LHCN-M2 (cell line): ENCODE measurements around the gene IGFL3. TPM values are rescaled to one million over a fixed set of nuclear protein-coding genes. Genes with fewer than 3 reads are reported as not detected.
"Not testable (repeated sequence)": the region's sequence is repeated elsewhere in the genome, so short reads cannot be mapped to it uniquely, and the experiment has no call there.

Experiments used
- DNase-seq: peaks from one replicate; pipeline ENCODE4 v3.0.0-alpha.2; 2012; ENCODE audit warnings: low read depth
- polyA plus RNA-seq: library from polyadenylated mRNA; unstranded; fragments of >200 nt; gene quantifications from one replicate; pipeline ENCODE4 v1.2.1, GENCODE V29; 2012; ENCODE audit warnings: missing spikeins
- total RNA-seq: library from RNA; depleted of rRNA; stranded (reverse); fragments of >200 nt; gene quantifications from 2 replicates; pipeline ENCODE4 v1.2.3, GENCODE V29; 2014; rRNA removed

The IGFL3 gene
- total RNA-seq, result 0.40 TPM in 1 of 2 replicates, not detected in the other
- not detected for polyA plus RNA-seq

DNA sequence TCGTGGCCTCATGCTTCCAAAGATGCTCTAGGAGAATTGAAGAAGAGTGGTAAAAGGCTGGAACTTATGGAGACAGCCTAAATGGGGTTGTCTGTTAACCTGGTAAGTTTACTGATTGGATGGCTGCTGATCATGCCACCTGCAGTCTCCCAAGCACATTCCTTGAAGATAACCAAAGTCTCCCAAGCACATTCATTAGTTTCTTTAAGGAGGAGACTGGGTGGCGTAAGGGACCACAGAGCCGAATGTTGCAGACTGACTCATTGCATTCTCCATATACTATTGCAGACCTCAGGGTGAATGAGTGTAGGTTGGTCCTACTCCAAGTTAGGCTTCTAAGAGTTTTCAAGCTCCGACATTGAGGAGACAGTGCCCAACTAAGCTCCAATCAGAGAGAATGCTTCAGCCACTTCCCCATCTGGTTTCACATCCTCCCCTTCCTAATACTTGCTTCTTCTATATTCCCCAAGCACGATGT lies at the start of gene IGFL3:
Gene IGFL3 (minus strand): TSS at position 51 of the 478 bp plus-strand sequence. CDS start 39 bp downstream, at position 12.
- no peak for DNase-seq

DNA sequence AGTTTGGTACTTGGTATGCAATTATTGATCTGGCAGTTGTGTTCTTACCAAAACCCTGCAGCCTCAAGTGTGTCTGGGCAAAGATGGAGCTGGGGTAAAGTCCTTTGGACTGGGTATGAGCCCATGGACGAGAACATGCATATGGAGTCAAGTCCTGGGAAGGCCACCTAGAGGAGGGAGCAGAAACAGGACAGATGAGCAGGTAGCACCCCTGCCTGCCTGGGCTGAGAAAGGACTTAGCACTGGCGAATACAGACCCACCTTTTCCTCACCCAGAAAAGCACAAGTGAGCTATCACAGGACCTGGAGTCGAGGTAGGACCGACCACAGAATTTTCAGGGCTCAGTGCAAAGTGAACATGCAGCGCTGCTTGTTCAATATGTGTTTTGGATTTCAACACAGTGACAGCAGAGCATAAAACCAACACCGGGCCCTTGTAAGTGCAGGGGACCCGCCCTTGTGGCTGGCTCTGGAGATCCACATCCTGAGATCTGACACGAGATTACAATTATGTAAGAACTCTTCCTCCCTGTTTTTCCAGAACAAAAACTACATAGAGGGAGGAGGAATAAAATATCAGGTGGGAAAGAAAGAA lies 49.5 kb upstream of the IGFL3 start:
- no peak for DNase-seq

DNA sequence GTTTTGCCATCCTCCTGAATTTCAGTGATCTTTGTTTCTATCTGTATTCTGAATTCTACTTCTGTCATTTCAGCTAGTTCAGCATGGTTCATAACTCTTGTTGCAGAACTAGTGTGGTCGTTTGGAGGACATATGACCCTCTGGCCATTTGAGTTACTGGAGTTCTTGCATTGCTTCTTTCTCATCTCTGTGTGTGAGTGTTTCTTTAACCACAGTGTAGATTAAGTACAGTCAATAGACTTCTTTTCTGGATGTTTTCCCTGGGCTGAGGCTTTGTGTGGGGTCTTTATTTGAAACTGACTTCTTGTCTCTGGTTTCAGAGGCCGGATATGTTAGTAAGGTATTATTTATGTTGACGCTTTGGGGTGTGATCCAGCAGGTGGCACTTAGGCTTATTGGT lies 38.2 kb upstream of the IGFL3 start:
- DNase-seq, result no peak

DNA sequence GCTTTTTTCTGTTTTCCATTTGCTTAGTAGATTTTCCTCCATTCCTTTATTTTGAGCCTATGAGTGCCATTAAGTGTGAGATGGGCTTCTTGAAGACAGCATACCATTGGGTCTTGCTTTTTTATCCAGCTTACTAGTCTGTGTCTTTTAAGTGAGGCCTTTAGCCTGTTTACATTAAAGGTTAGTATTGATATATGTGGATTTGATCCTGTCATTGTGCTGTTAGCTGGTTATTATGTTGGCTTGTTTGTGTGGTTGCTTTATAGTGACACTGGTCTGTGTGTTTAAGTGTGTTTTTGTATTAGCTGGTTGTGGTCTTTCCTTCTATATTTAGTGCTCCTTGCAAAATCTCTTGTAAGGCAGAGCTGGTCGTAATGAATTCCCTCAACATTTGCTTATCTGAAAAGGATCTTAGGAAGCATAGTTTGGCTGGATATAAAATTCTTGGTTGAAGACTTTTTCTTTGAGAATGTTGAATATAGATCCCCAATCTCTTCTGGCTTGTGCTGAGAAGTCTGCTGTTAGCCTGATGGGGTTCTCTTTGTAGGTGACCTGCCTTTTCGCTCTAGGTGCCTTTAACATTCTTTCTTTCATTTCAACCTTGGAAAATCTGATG lies 37.3 kb upstream of the IGFL3 start:
- DNase-seq, result not testable (repeated sequence)

DNA sequence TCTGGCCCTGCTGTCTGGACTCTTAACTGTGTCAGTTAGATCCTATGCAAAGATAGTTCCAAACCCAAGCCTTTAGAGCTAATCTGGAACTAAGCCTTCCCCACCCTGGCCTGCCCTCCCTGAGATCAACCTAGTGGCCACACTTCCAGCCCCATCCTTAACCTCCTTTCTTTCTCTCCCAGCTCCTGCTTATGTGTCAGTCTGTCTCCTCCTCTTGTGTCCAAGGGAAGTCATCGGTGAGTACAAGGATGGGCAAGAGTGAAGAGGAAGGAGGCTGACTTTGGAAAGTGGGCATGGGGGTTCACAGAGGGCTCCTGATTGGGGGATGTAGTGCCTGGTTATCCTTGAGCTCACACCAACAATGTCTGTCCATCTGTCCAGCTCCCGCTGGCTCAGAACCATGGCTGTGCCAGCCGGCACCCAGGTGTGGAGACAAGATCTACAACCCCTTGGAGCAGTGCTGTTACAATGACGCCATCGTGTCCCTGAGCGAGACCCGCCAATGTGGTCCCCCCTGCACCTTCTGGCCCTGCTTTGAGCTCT lies 35.8 kb upstream of the IGFL3 start:
- DNase-seq, result no peak

DNA sequence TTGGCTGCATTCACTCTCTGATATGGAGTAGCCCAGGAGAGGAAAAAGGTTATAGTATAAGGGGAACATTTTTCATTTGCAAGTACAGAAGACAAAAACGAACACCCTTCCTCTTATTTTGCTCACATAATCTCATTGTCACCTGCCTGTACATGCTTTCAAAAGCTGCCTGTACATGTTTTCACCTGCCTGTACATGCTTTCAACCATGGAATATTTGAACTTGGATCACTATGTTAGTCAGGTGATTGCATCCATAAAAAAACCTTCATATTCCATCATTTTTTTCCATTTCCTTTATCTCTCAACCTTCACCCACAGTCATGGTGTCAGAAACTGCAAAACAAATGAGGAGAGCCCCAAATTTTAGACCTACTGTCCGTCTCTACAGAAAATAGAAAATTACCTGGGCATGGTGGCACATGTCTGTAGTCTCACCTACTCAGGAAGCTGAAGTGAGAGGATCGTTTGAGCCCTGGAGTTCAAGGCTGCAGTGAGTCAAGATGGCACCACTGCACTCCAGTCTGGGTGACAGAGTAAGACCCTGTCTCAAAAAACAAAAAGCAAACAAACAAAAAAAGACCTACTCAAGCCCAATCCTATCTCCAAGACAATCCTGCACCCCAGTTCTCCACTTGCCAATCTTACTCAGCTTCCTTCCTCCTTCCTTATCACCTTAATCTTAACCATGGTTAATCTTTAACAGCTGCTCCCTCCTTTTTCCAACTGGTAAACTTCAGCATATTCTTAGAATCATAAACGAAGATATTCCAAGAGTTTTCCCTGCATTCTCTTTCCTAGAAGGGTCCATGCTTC lies 35.1 kb upstream of the IGFL3 start:
- no peak for DNase-seq

DNA sequence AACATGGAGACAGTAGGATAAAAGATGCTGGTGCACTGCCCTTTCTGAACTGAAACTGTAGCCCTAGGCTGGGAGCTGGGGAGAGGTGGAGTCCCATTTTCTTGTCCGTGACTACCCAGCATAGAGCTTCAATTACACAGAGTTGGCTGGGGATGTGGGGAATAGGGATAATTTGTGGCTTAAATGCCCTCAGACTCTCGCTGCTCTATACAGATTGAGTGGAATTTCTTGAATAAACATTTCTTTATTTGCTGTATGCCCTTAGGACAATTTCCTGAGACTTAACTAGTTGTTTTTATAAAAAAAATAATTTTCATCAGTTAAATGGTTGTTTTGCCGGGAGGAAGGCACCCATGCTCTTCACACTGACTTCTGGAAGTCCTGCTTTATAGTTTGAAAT lies 30.7 kb upstream of the IGFL3 start:
- no peak for DNase-seq

DNA sequence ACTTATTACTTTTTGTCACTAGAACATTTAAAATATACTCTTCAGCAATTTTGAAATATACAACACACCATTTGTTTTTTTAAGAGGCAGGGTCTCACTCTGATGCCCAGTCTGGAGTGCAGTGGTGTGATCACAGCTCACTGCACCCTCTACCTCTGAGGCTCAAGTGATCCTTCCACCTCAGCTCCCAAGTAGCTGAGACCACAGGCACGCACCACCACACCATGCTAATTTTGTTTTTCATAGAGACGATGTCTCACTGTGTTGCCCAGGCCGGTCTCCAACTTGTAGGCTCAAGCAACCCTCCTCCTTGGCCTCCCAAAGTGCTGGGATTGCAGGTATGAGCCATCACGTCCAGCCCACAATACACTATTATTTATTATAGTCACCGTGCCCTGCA lies 26.1 kb upstream of the IGFL3 start:
- DNase-seq, result no peak

DNA sequence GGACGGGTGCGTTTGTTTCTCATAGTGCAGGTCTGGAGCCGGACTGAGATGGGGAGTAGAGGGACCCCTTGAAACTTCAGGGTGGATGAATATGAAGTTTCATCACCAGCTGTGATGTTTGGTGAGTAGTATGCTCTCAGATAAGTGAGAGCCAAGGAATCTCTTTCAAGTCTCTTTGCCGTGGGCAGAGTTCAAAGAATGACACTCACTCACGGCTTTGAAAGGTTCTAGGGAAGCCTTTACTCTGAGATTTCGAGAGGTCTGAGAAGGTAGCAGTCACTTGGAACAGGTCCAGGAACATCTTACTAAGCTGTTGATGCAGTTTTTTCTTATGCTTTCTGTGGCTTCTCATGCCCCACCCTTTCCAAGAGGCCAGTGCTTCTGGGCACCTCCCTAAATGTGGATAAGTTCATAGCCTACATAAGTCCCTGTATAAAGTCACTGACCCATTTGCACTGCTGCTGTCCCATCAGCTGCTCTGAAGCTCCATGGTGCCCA lies 23.4 kb upstream of the IGFL3 start, which contains the start of gene IGFL2:
Gene IGFL2 (plus strand): TSS at position 448 of the 498 bp plus-strand sequence. CDS start 41 bp downstream, at position 489.
- DNase-seq, result no peak

DNA sequence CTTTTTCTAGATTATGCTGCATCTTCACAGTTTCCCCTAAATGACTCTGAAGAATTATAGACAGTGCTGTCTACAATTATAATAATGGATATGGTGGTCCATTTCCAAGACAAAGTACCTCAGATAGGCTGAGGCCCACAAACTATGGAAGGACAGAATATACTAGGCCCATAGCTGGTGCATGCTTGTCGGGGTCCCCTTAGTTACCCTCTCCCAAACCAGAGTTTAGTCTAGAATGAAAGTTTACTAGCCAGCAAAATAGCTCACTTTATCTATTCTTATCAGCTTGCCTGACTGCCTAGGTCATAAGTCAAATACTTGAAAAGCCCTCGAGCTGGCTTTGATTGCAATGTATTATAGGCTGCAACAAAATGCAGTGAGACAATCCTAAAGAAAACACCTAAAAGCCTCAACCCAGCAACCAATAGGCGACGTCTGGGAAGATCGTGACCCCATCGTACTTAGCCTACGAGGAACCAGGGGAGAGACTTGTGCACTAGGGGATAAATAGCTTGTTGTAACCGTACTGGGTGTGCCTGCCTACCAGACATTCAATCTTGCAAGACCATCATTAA lies 22.8 kb upstream of the IGFL3 start:
- no peak for DNase-seq

DNA sequence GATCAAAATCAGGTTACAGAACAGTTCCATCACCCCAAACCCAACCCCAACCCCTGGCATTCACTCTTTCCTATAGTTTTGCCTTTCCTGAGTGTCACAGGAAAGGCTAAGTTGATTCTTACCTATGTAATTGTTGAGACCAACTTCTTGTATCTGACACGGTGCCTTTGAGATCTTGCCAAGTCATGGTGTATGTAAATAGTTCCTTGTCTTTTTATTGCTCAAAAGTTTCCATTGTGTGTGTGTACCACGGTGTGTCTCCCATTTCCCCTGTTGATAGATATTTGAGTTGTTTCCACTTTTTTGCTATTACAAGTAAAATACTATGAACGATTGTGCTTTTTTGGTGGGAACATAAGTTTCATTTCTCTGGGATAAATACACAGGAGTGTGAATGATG lies 20.3 kb upstream of the IGFL3 start:
- no peak for DNase-seq

DNA sequence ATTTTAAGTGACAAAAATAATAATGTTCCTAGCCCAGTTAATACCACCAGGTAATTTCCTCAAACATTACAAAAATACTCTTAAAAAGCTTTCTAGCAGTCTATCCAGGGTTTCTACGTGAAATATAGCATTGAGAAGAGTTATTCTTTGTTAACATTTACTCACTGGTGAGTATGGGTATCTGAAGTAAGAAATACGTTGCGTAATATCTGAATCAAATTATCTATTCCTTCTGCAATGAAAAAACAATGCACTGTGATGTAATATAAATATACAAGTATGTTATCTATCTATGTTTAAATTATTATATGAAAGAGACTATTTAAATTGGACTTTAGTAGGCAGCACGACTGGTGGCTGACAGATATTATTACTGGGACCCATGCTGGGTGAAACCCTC lies 17.8 kb upstream of the IGFL3 start:
- DNase-seq, result no peak

DNA sequence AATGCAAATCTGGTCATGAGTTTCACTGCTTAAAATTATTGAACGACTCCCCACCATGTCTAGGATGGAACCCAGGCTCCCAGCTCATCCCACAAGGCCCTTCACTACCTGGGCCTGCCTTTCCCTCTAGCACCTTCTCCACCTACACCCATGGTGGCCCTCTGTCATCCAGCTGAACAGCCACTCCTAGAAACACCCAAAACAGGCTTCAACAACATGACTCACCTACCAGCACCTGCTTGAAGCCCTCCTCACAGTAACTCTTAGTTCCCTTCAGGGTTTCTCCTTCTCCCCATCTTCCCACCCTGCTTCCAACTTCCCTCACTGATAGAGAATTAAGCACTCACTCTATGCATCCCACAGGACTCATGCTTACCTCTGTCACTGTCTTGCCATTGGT lies 16.9 kb upstream of the IGFL3 start:
- DNase-seq, result no peak

DNA sequence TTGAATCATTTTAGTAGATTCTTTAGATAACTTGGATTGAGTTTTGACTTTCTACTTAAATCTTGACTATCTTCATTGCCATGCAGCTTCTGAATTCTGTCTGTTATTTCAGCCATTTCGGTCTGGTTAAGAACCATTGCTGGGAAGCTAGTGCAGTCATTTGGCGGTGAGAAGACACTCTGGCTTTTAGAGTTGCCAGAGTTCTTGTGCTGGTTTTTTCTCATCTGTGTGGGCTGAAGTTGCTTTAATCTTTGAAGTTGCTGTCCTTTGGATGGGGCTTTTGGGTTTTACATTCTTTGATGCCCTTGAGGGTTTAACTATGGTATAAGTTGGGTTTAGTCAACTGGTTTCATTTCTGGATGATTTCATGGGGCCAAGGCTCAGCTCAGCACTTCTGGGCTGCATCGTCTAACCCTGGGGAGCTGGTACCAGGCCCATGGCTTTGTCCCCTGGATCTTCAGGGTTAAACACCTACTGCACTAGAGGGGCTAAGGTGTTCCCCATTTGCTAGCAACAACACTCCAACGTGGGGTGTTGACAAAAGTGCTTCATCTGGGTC lies 13.5 kb upstream of the IGFL3 start:
- no peak for DNase-seq

DNA sequence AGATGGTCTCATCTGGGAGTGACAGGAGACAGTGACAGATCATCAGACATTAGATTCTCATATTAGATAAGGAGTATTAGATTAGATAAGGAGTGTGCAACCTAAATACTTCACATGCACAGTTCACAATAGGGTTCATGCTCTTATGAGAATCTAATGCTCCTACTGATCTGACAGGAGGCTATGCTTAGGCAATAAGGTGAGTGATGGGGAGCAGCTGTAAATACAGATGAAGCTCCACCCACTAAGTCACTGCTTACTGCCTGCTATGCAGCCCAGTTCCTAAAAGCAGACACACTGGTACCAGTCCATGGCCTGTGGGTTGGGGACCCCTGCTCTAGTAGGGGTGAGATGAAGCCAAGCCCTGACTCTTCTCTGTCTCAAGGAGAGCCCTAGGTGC lies 10.0 kb upstream of the IGFL3 start:
- peak; percentile 95 for DNase-seq

DNA sequence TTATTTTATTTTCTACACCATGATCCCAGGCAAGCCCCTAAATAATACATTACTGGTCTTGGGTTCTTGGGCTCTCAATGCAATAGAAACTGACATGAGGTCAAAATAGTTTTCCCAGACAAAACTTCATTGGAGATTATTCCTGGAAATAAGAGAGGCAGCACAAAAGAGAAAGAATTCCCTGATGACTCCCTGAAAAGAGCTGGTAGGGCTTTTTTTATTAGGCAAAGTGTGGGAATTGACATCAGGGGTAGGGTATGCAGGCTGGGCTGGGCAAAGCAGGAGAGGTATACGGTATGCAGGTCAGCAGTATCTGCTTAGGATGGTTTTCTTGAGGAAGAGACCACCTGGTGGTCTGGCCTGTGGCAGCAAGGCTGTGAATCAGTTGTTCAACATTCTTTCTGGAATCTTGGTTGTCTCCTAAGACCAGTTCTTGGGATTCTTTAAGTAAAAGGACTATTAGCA lies 9.3 kb upstream of the IGFL3 start:
- DNase-seq, result peak; percentile 44

DNA sequence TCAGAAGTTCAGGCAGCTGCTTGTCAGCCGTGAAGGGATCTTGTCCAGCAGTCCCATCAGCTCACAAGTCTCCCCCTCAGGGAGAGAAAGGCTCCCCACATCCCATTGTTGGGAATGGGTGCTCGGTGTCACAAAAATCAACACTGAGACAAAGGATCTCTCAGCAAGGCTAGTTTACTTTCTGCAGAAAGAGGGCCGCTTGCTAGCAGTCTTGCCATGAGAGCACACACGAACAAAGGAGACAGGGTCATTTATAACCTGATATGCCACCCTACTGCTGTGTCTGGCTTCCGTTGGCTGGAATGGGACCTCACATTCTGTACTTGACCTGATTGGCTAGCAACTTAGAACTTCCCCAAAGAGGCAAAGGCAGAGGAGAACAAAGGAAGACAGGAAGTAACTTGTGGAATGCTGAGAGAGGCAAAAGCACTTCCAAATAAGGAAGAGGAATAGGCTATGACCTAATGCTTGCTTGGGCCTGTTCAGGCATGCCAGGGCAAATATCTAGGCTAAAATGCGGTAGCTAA lies 8.7 kb upstream of the IGFL3 start:
- peak; percentile 100 for DNase-seq

DNA sequence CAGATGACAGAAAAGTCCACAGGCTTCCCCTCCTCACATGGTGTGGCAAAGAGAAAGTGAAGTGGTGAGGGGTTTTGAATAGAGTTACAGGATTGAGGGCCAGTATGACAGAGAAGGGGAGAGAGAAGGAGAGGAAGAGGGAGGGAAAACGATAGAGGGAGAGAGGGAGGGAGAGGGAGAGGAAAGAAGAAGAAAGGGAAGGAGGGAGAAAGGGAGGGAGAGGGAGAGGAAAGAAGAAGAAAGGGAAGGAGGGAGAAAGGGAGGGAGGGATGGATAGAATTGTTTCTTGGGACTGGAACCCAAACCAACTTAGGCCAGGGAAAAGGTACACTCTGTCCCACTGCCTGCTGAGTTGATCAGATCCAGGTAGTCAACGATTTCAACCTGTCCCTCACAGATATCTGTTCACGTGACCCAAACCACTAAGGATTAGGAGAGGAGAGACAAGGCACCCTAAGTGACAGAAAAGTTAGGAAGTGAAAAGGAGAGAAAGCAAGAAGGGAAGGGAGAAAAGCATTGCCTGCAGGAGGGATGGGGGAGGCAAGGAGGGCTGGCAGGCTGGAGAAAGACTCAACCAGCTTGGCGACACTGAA lies 8.1 kb upstream of the IGFL3 start:
- DNase-seq, result no peak

DNA sequence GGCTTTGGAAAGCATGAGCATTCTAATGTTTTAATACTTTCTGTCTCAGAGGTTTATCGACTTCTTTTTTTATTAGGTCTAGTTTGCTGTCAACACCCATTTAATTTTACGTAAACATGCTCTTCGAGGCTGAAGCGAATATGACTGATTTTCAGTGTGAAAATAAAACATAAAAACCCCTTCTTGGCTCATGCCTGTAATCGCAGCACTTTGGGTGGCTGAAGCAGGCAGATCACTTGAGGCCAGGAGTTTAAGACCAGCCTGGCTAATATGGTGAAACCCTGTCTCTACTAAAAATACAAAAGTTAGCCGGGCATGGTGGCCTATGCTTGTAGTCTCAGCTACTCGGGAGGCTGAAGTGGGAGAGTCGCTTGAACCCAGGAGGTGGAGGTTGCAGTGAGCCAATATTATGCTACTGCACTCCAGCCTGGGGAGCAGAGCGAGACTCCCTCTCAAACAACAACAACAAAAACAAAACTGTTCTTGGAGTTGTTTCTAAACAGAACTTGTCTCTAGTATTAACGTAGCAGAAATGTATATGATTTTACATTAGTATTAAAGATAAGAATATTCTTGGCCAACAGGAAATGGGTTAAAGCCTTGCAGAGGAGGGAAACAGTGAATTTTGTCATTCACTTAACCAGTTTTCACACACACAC lies 7.1 kb upstream of the IGFL3 start:
- no peak for DNase-seq

DNA sequence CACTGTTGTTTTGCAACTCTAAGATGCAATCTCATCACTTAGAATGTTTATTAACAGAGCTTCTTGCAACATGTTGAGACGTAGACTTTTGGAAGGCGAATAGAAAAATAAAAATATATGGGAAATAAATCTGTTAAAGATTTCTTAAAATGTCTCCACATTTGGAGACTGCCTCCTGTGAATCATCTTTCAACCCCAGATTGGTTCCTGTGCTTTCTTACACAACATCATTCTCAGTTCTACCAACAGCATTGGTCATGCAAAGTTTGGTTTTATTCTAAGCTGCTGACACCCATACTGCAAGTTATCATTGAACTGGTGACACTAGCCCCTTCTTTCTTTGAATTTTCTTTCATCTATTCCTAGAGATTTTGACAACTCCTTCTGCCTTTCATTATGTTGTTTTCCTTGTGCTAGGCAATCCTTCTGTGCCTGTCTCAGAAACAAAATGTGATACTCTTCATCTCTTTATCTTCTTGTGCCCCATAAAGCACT lies 1.6 kb upstream of the IGFL3 start:
- no peak for DNase-seq
